GM19324 (cell line): ENCODE results near the gene DUOXA2.

ENCODE experiments used
- ATAC-seq: cut with Tn5 transposase; IDR thresholded peaks from one replicate; pipeline ENCODE4 v1.9.1; 2021; ENCODE audit warnings: mild to moderate bottlenecking, moderate library complexity; ENCODE audit not compliant: unreplicated experiment, low FRiP score

DUOXA2 gene

DNA sequence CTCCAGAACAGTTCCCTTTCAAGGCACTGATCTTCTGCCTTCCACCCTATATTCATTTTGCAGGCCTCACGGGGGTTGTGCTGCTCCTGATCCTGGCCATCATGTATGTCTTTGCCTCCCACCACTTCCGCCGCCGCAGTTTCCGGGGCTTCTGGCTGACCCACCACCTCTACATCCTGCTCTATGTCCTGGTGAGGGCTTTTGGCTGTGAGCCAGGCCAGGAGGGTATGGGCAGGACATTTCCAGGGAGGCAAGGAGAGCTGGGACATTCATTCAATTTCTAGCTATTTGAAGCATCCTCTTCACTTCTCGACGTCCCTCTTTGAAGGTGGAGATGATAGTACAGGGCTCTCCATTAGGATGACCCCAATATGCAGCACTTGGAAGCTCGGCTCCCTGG is 41.6 kb downstream of the DUOXA2 start:
- ATAC-seq, result no peak

DNA sequence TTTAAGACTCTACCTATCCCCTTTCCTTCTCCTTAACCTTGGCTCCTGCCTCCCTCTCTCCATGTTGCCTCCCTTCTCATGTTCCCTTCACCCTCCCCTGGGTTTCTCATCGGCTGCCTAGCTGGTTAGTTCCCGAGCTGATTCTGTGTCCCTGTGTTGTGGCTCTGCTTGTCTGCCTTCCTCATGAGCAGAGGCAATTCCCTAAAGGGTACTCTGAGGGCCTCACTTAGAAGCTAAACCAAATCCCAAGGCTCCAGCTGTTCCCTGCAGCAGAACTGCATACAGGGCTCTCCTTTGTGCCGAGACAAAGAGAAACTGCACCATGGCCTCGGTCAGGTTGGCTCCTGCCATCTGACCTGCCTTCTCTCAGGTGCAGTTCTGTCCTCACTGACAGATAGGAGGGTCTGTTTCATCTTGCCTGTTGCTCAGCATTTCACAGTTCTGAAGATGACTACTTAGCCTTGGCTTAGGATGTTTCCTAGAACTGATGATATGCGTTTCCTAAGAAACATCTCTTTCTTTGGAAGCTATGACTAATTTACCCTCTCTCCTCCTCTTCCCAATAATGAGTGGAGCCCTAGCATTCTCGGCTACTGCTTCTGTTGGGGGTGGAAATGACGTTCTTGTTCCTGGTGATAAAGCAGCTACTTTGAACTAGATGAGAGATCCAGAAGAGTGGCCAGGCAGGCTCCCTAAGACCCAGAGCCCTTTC is 42.8 kb downstream of the DUOXA2 start:
- ATAC-seq, result no peak

DNA sequence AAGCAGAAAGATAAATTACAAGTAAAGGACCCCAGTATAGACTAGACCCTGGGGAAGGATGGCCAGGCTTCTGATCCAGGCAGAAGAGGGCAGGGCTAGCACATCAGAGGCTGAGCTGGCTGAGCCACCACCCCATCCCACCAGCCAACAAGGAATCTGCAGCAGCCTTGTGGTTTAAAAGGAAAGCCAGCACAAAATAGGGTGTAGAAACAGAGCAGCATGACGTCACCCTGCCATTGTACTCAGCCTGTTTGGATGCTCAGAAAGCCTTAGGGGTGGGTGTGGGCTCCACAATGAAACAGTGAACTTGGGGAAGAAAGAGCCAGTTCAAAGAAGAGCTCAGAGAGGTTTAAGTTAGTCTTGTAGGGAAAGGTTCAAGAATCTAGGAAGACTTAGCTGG is 43.8 kb downstream of the DUOXA2 start:
- no peak for ATAC-seq

GRCh38 chr15:45161666-45162065 is 47.5 kb downstream of the DUOXA2 start:
- ATAC-seq, result no peak

GRCh38 chr15:45162771-45163507 is 48.8 kb downstream of the DUOXA2 start:
- no peak for ATAC-seq

DNA sequence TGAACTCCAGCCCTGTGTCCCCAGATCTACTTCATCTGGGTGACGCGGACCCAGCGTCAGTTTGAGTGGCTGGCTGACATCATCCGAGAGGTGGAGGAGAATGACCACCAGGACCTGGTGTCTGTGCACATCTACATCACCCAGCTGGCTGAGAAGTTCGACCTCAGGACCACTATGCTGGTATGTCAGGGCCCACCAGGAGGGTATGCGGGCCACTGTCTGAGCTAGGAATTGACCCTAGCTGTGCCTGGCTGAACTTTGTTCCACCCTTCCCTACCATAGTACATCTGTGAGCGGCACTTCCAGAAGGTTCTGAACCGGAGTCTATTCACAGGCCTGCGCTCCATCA is 49.4 kb downstream of the DUOXA2 start:
- ATAC-seq, result no peak

DNA sequence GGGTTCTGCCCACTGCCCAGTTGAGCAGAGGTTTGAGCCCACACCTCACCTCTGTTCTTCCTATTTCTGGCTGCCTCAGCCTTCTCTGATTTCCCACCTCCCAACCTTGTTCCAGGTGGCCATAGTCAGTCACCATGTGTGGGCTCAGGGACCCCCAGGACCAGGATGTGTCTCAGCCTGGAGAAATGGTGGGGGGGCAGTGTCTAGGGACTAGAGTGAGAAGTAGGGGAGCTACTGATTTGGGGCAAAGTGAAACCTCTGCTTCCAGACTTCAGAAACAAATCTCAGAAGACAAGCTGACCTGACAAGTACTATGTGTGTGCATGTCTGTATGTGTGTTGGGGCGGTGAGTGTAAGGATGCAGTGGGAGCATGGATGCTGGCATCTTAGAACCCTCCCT is 50.8 kb downstream of the DUOXA2 start:
- no peak for ATAC-seq

GRCh38 chr15:45165536-45165935 is 51.4 kb downstream of the DUOXA2 start:
- ATAC-seq, result no peak

- ATAC-seq, result peak; percentile 86
Measured at GRCh38 chr15:45166834-45167630, 52.9 kb downstream of the DUOXA2 start.

DNA sequence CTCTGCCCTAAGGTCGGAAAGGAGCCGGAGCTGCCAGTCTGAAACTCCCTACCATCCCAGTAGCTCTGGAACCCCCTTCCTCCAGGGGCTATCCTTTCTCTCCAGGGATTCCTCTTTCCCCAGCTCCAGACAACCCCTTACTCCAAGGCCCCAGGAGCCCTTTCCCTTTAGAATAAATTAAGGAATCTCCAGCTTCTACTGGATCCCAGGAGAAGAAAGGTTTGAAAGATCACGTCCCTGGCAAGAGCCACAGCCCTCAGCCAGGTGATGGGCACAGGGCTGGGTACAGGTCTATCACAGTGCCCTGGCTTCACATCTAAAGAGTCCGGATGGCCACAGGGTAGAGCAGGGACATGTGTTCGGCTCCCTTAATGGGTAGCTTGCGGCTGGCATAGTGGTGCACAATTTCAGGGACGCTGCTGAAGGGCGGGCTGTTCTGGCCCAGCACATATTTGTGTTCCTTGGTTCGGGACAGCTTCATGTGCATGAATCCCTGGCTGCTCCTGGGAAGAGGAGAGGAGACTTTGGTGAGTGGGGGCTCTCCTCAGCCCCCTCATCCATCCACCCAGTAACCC is 53.6 kb downstream of the DUOXA2 start:
- no peak for ATAC-seq
